ENCODE measurements around the gene GGTA1.

The GGTA1 gene

GRCh38 chr9:121451586-121451985, 48.1 kb downstream of the GGTA1 start:
- TF ChIP-seq CTCF (IDR thresholded peaks at IDR 0.05): no peak
- Histone ChIP-seq H3K36me3 (peaks cover 17 to 25% (median 23%) of the 10 kb centered on the region in 3 donors), H3K27me3 (no peaks in the 10 kb centered on the region), H3K4me3 (no peak overlapping the region), H3K9me3 (no peaks in the 10 kb centered on the region), H3K4me1 (peaks cover 0 to 17% (median 12%) of the 10 kb centered on the region in 4 donors), H3K27ac (peak overlapping the region in 1 of 2 donors; percentile 13)
- DNase-seq: no peak
- intact Hi-C loops (cut with DNase I; ENCODE audit: low total_unique reads): no loop called here

GRCh38 chr9:121450241-121450640, 49.4 kb downstream of the GGTA1 start:
- intact Hi-C loops (cut with DNase I; ENCODE audit: low total_unique reads): no loop called here
- DNase-seq: no peak
- no peak for TF ChIP-seq CTCF (IDR thresholded peaks at IDR 0.05)
- no peaks in the 10 kb centered on the region for H3K9me3 ChIP-seq
- H3K4me3 ChIP-seq: no peak overlapping the region
- peaks cover 0 to 17% (median 12%) of the 10 kb centered on the region in 4 donors for H3K4me1 ChIP-seq
- no peaks in the 10 kb centered on the region for H3K27me3 ChIP-seq
- H3K36me3 ChIP-seq: peaks cover 9 to 12% (median 9%) of the 10 kb centered on the region in 3 donors
- no peak overlapping the region for H3K27ac ChIP-seq

DNA sequence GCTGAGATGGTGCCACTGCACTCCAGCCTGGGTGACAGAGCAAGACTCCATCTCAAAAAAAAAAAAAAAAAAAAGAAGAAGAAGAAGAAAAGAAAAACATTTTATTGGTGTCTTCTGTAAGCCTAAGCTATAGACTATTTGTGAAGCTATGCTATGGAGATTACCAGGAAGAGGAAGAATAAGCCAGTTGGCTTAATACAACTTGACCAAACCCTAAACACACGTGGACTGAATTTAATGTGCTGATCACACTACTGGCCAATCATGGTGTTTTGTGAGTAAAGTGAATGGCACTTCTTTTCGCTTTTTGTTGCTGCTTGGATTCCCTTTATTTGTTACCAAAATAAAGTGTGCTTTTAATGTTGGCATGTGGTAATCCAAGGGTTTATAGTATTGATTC, 49.9 kb downstream of the GGTA1 start:
- Histone ChIP-seq H3K9me3 (no peaks in the 10 kb centered on the region), H3K4me3 (no peak overlapping the region), H3K27me3 (no peaks in the 10 kb centered on the region), H3K27ac (no peak overlapping the region), H3K4me1 (peaks cover 0 to 17% (median 12%) of the 10 kb centered on the region in 4 donors), H3K36me3 (peaks cover 6 to 10% (median 6%) of the 10 kb centered on the region in 3 donors)
- intact Hi-C loops (cut with DNase I; ENCODE audit: low total_unique reads): no loop called here
- no peak for TF ChIP-seq CTCF (IDR thresholded peaks at IDR 0.05)
- no peak for DNase-seq

GRCh38 chr9:121447321-121447834, 52.3 kb downstream of the GGTA1 start:
- H3K9me3 ChIP-seq: no peaks in the 10 kb centered on the region
- intact Hi-C loops (cut with DNase I; ENCODE audit: low total_unique reads): no loop called here
- TF ChIP-seq CTCF (IDR thresholded peaks at IDR 0.05): no peak
- peaks cover 0 to 4% (median 2%) of the 10 kb centered on the region in 4 donors for H3K4me1 ChIP-seq
- H3K36me3 ChIP-seq: no peaks in the 10 kb centered on the region
- H3K27ac ChIP-seq: no peak overlapping the region
- no peak for DNase-seq
- H3K27me3 ChIP-seq: no peaks in the 10 kb centered on the region
- H3K4me3 ChIP-seq: no peak overlapping the region

DNA sequence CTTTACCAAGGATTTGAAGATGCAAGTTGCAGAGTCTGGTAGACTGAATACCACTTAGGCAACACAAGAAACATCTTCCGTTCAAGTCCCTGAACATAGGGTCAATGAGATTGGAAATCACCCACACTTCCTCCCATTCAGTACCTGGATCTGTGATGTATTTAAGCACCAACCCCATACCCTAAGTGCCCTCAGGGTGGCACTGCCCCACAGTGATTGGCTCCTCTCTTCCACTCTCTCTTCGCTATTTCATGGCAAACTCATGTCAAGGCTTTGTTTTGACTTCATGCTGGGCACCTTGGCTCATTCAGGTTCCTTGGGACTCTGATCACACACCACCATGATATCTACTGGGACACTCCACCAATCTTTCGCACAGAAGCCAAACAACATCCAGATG, 53.7 kb downstream of the GGTA1 start:
- intact Hi-C loops (cut with DNase I; ENCODE audit: low total_unique reads): no loop called here
- Histone ChIP-seq H3K27ac (no peak overlapping the region), H3K4me1 (peaks cover 0 to 4% (median 2%) of the 10 kb centered on the region in 4 donors), H3K36me3 (no peaks in the 10 kb centered on the region), H3K4me3 (no peak overlapping the region), H3K9me3 (no peaks in the 10 kb centered on the region), H3K27me3 (no peaks in the 10 kb centered on the region)
- peak in 1 of 2 experiments; percentile 11 for TF ChIP-seq CTCF (IDR thresholded peaks at IDR 0.05)
- no peak for DNase-seq

DNA sequence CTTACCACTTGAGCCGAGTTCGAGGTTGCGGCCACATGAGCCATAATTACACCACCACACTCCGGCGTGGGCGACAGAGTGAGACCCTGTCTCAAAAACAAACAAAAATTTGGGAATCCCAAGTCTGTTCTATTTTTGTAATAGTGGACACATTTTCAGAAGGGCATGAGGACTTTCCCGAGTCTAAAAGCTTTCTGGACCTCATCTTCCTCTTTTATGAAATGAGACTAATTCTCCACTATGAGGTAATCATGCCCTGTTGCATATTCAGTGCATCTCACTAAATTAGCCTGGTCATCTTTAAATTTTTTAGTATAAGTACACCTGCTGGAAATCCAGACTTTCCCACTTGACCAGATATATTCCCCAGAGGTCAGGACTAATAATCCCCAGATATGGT, 55.7 kb downstream of the GGTA1 start:
- Histone ChIP-seq H3K4me3 (no peak overlapping the region), H3K36me3 (no peaks in the 10 kb centered on the region), H3K27ac (no peak overlapping the region), H3K4me1 (no peaks in the 10 kb centered on the region), H3K27me3 (no peaks in the 10 kb centered on the region), H3K9me3 (no peaks in the 10 kb centered on the region)
- DNase-seq: no peak
- no peak for TF ChIP-seq CTCF (IDR thresholded peaks at IDR 0.05)
- intact Hi-C loops (cut with DNase I; ENCODE audit: low total_unique reads): no loop called here
